Panc1 (cell line): Measurements from ENCODE around the gene LAMC2. TPM values are rescaled to one million over a fixed set of nuclear protein-coding genes. Genes with fewer than 3 reads are reported as not detected.

Experiments used
- ATAC-seq: fragments of 200-7000 bp; cut with Tn5 transposase; 2 replicates; pipeline ENCODE4 v1.9.1; 2020; ENCODE audit warnings: mild to moderate bottlenecking, moderate library complexity
- BruUV-seq: library from RNA; stranded (reverse); fragments of 400-500 nt; replicated peaks from 2 replicates; lab custom pipeline; 2021; lab: Mats Ljungman, UMichigan
- CTCF ChIA-PET: fragments of 300-600 bp; sonication (Branson Sonifier 250); formaldehyde crosslinking; loops from one replicate; lab custom pipeline; 2022; ENCODE audit warnings: antibody characterized with exemption; lab: Charles Lee
- POLR2A ChIA-PET: fragments of 300-600 bp; sonication (Branson Sonifier 250); formaldehyde crosslinking; loops from one replicate; lab custom pipeline; 2022; ENCODE audit warnings: antibody characterized with exemption; lab: Charles Lee
- DNase-seq: peaks from one replicate; pipeline ENCODE4 v3.0.0-alpha.2; 2010; ENCODE audit warnings: low read depth, low spot score
- H3K27ac ChIP-seq: 2 replicates; pipeline ENCODE4 v1.5.1; 2011; ENCODE audit warnings: mild to moderate bottlenecking, low read length, inconsistent platforms
- H3K27me3 ChIP-seq: fragments of 200-500 bp; sonication (Bioruptor generic); 2 replicates; pipeline ENCODE4 v1.6.0; 2014; ENCODE audit warnings: low read length, inconsistent platforms; ENCODE audit not compliant: control insufficient read depth, insufficient read depth
- H3K36me3 ChIP-seq: fragments of 200-500 bp; sonication (Bioruptor generic); 2 replicates; pipeline ENCODE4 v1.5.1; 2014; ENCODE audit warnings: inconsistent platforms, mild to moderate bottlenecking, low read length, moderate library complexity; ENCODE audit not compliant: control insufficient read depth, insufficient read depth
- H3K4me1 ChIP-seq: 2 replicates; pipeline ENCODE4 v1.5.1; 2011; ENCODE audit warnings: inconsistent platforms, mild to moderate bottlenecking, low read length, moderate library complexity; ENCODE audit not compliant: control insufficient read depth, insufficient read depth
- H3K4me3 ChIP-seq, 2 experiments: 2 replicates each; pipeline ENCODE4 v1.5.1; 2011 to 2012; ENCODE audit warnings: low read depth in 2 of 2, low read length in 2 of 2, mild to moderate bottlenecking in 2 of 2, inconsistent platforms in 1 of 2, moderate library complexity in 1 of 2
- H3K9me3 ChIP-seq: fragments of 200-500 bp; sonication (Bioruptor generic); 2 replicates; pipeline ENCODE4 v1.5.1; 2014; ENCODE audit warnings: low read depth, mild to moderate bottlenecking, inconsistent platforms, low read length, moderate library complexity; ENCODE audit not compliant: control insufficient read depth, insufficient read depth
- POLR2AphosphoS5 ChIP-seq: IDR thresholded peaks from 2 replicates; pipeline ENCODE4 v1.6.1; 2012; ENCODE audit warnings: mild to moderate bottlenecking, low read depth, low read length, moderate library complexity
- SIN3A ChIP-seq: IDR thresholded peaks from 2 replicates; pipeline ENCODE4 v1.6.1; 2012; ENCODE audit warnings: low read depth, mild to moderate bottlenecking, low read length, moderate library complexity, borderline replicate concordance; ENCODE audit not compliant: insufficient read depth
- TCF7L2 ChIP-seq: IDR thresholded peaks from 2 replicates; pipeline ENCODE4 v1.6.1; 2011; ENCODE audit warnings: mild to moderate bottlenecking, low read depth, low read length, inconsistent platforms
- in situ Hi-C: cut with HindIII; loops from 2 replicates; pipeline ENCODE4 v1.10.0; 2016; ENCODE audit warnings: low sequenced_read_pairs, low pct_unique_long_range_greater_than_20kb
- intact Hi-C: fragments of 100-400 bp; cut with micrococcal nuclease; formaldehyde crosslinking; loops from one replicate; pipeline ENCODE4 v1.10.0; 2022; ENCODE audit not compliant: unreplicated experiment
- total RNA-seq: library from RNA; stranded (reverse); gene quantifications from one replicate; pipeline ENCODE4 v1.2.1, GENCODE V29; 2021; ENCODE audit not compliant: unreplicated experiment
- TF ChIP-seq, protein P1 (sequence below): fragments of 450-650 bp; IDR thresholded peaks from 2 replicates; pipeline ENCODE4 v1.5.1; 2017; ENCODE audit warnings: mild to moderate bottlenecking
- TF ChIP-seq, protein P2 (sequence below), 2 experiments: IDR thresholded peaks; 2 replicates each; pipeline ENCODE4 v1.6.1; 2011 to 2012; ENCODE audit warnings: low read depth in 2 of 2, control low read depth in 1 of 2, low read length in 1 of 2, mild to moderate bottlenecking in 1 of 2, moderate library complexity in 1 of 2; ENCODE audit not compliant: insufficient read depth in 1 of 2

Gene LAMC2
- total RNA-seq, 1 experiment from 2014 or later = 8.3 TPM

DNA sequence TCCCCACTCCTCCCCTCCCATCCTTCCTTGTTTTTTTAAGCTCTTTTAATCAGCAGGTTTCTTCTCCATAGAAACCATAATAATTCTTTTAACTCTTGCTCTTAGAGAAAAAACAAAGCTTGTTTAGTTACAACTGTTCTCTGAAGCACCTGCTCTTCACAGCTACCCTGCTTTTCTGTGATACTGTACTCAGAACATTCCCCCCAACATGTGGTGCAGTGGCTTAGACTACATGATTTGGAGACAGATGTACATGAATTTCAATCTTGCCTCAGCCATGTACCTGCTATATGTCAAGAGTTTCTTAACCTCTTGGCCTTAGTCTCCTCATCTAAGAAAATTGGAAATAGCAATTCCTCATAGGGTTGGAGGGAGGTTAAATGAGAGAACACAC, 33.5 kb downstream of the LAMC2 start:
- Histone ChIP-seq H3K4me3 (no peak overlapping the region), H3K9me3 (no peaks in the 10 kb centered on the region), H3K27ac (no peak overlapping the region), H3K36me3 (no peaks in the 10 kb centered on the region), H3K27me3 (no peaks in the 10 kb centered on the region), H3K4me1 (no peaks in the 10 kb centered on the region)
- TF ChIP-seq TCF7L2 = no peak
- TF ChIP-seq, protein P1, sequence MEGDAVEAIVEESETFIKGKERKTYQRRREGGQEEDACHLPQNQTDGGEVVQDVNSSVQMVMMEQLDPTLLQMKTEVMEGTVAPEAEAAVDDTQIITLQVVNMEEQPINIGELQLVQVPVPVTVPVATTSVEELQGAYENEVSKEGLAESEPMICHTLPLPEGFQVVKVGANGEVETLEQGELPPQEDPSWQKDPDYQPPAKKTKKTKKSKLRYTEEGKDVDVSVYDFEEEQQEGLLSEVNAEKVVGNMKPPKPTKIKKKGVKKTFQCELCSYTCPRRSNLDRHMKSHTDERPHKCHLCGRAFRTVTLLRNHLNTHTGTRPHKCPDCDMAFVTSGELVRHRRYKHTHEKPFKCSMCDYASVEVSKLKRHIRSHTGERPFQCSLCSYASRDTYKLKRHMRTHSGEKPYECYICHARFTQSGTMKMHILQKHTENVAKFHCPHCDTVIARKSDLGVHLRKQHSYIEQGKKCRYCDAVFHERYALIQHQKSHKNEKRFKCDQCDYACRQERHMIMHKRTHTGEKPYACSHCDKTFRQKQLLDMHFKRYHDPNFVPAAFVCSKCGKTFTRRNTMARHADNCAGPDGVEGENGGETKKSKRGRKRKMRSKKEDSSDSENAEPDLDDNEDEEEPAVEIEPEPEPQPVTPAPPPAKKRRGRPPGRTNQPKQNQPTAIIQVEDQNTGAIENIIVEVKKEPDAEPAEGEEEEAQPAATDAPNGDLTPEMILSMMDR = no peak
- TF ChIP-seq, protein P2, sequence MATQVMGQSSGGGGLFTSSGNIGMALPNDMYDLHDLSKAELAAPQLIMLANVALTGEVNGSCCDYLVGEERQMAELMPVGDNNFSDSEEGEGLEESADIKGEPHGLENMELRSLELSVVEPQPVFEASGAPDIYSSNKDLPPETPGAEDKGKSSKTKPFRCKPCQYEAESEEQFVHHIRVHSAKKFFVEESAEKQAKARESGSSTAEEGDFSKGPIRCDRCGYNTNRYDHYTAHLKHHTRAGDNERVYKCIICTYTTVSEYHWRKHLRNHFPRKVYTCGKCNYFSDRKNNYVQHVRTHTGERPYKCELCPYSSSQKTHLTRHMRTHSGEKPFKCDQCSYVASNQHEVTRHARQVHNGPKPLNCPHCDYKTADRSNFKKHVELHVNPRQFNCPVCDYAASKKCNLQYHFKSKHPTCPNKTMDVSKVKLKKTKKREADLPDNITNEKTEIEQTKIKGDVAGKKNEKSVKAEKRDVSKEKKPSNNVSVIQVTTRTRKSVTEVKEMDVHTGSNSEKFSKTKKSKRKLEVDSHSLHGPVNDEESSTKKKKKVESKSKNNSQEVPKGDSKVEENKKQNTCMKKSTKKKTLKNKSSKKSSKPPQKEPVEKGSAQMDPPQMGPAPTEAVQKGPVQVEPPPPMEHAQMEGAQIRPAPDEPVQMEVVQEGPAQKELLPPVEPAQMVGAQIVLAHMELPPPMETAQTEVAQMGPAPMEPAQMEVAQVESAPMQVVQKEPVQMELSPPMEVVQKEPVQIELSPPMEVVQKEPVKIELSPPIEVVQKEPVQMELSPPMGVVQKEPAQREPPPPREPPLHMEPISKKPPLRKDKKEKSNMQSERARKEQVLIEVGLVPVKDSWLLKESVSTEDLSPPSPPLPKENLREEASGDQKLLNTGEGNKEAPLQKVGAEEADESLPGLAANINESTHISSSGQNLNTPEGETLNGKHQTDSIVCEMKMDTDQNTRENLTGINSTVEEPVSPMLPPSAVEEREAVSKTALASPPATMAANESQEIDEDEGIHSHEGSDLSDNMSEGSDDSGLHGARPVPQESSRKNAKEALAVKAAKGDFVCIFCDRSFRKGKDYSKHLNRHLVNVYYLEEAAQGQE (IDR thresholded peaks at IDR 0.05; ENCODE audit: insufficient read depth in 1 of 2, low read depth in 2 of 2, low read length in 1 of 2) = no peak
- TF ChIP-seq SIN3A = no peak
- TF ChIP-seq POLR2AphosphoS5 = no peak
- no TSS peak for BruUV-seq
- ATAC-seq (no peak), DNase-seq (no peak)
- intact Hi-C loops = no loop called here
- POLR2A ChIA-PET = no interaction called here
- CTCF ChIA-PET = no interaction called here
- in situ Hi-C loops = no loop called here

DNA sequence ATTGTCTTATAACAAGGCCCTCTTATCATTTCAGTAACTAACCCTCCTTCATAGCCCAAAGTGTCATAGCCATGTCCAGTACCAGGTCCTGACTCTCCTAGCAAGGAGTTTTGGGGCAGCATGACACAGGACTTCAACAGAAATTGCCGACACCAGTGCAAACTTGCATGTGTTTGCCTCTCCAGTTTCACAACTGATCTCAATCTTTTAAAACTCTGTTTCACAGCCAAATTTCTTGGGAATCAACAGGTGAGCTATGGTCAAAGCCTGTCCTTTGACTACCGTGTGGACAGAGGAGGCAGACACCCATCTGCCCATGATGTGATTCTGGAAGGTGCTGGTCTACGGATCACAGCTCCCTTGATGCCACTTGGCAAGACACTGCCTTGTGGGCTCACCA, 36.8 kb downstream of the LAMC2 start:
- ATAC-seq (no peak), DNase-seq (no peak)
- Histone ChIP-seq H3K27me3 (no peaks in the 10 kb centered on the region), H3K36me3 (no peaks in the 10 kb centered on the region), H3K4me1 (no peaks in the 10 kb centered on the region), H3K27ac (no peak overlapping the region), H3K4me3 (no peak overlapping the region), H3K9me3 (no peaks in the 10 kb centered on the region)
- intact Hi-C loops (no loop called here), in situ Hi-C loops (no loop called here)
- CTCF ChIA-PET = no interaction called here
- no TSS peak for BruUV-seq
- POLR2A ChIA-PET = no interaction called here
- TF ChIP-seq, protein P2 (IDR thresholded peaks at IDR 0.05; ENCODE audit: insufficient read depth in 1 of 2, low read depth in 2 of 2, low read length in 1 of 2) = no peak
- no peak for TF ChIP-seq SIN3A
- TF ChIP-seq, protein P1 = no peak
- no peak for TF ChIP-seq POLR2AphosphoS5
- no peak for TF ChIP-seq TCF7L2
